Measurements from ENCODE around the gene ST7L.
A peak's percentile ranks its signal among the peaks of the same experiment; 100 is the strongest.

The ST7L gene

GRCh38 chr1:112510340-112510739 lies 108.6 kb downstream of the ST7L start:
- TF ChIP-seq CTCF (IDR thresholded peaks at IDR 0.05; ENCODE audit: insufficient read depth, low read length, missing control alignments), result no peak
- H3K4me3 ChIP-seq (ENCODE audit: low read depth, low read length), result peak overlapping the region; percentile 67
- CTCF ChIA-PET, result interaction anchor here (1.3 to 3.6 kb wide), 4 partner anchors 8 to 206 kb away, joined by 5 to 25 read pairs (median 8); no protein-coding TSS in a partner anchor
- POLR2A ChIA-PET, result interaction anchor here (0.5 kb wide), 1 partner anchor 405 kb away, joined by 3 read pairs; no protein-coding TSS in a partner anchor
- no peak for DNase-seq (ENCODE audit: low read depth, low spot score)

GRCh38 chr1:112509660-112510178 lies 109.2 kb downstream of the ST7L start:
- CTCF ChIA-PET, result interaction anchor here (0.6 to 3.6 kb wide), 6 partner anchors 8 to 207 kb away, joined by 3 to 25 read pairs (median 6); no protein-coding TSS in a partner anchor

GRCh38 chr1:112509005-112509659 lies 109.8 kb downstream of the ST7L start:
- ChIA-PET CTCF (interaction anchor here (0.6 to 1.2 kb wide), 3 partner anchors 13 to 118 kb away, joined by 3 to 5 read pairs (median 5); no protein-coding TSS in a partner anchor), POLR2A (no interaction called here)
- DNase-seq (ENCODE audit: low read depth, low spot score), result no peak
- peak overlapping the region; percentile 67 for H3K4me3 ChIP-seq (ENCODE audit: low read depth, low read length)
- TF ChIP-seq CTCF (IDR thresholded peaks at IDR 0.05; ENCODE audit: insufficient read depth, low read length, missing control alignments), result no peak

More at GRCh38 chr1:112509660-112510178, 109.2 kb downstream of the ST7L start:
- H3K4me3 ChIP-seq (ENCODE audit: low read depth, low read length), result peak overlapping the region; percentile 67
- no peak for DNase-seq (ENCODE audit: low read depth, low spot score)
- TF ChIP-seq CTCF (IDR thresholded peaks at IDR 0.05; ENCODE audit: insufficient read depth, low read length, missing control alignments), result no peak
- POLR2A ChIA-PET, result interaction anchor here (0.5 kb wide), 1 partner anchor 406 kb away, joined by 3 read pairs; no protein-coding TSS in a partner anchor

DNA sequence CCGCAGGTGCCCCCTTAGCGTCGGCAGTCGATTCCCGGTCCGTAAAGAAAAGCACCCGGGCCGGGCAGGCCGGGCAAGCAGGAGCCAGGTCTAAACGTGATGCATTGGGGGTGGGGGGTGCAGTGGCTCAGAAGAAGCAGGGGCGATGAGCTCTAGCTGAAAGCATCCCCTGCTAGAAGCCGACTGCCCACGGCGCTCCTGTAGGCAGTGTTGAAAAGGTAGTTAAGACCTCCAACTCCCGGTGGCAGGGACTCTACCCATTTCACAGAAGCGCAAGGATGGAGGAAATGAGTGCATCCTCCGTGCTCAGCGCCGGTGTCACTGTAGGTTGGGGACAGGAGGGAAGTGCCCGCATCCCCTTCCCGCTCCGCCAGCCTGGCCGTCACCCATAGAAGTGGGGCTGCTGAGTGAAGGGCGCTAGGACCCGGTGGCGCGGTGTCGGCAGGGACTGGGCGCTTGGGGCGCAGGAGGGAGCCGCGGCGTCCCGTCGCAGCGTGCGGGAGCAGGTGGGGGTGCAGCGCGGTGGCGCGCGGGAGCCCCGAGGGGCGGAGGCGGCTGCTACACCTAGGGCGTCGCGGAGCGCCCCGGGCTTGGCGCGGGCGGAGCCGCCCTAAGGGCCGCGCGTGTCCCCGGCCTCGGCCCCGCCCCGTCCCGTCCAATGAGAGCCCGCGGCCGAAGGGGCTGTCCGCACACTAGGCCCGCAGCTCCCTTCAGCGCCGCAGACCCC lies 110.5 kb downstream of the ST7L start, which contains the start of gene WNT2B:
Gene WNT2B (plus strand): TSS at position 688 of the 727 bp plus-strand sequence. CDS start 298 bp downstream, outside the sequence.
- H3K4me3 ChIP-seq (ENCODE audit: low read depth, low read length), result peak within 1 kb of the TSS; percentile 67
- POLR2A ChIA-PET, result interaction anchor here (0.7 kb wide), 1 partner anchor 19 kb away, joined by 4 read pairs; no protein-coding TSS in a partner anchor
- TF ChIP-seq CTCF (IDR thresholded peaks at IDR 0.05; ENCODE audit: insufficient read depth, low read length, missing control alignments), result peak; percentile 3
- CTCF ChIA-PET, result interaction anchor here (1.0 to 1.3 kb wide), 3 partner anchors 14 to 117 kb away, joined by 3 to 8 read pairs (median 5); no protein-coding TSS in a partner anchor
- DNase-seq (ENCODE audit: low read depth, low spot score), result no peak

DNA sequence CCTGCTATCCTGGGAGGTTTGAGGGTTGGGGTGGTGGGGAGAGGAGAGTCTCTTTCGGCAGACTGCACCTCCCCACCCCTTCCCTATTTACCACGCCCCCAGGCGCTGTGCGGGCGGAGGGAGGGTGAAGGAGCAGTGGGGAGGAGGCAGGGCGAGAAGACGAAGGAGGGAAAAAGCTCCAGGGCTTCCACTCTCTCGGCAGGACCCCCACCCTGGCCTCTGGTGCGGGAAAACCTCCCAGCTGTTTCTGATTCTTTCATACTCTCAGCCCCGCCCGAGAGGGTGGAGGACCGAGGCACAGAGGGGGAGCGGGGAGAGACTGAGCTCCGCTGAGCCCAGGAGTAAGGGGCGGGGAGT lies 111.0 kb downstream of the ST7L start:
- ChIA-PET POLR2A (interaction anchor here (0.7 kb wide), 1 partner anchor 20 kb away, joined by 4 read pairs; no protein-coding TSS in a partner anchor), CTCF (interaction anchor here (1.2 to 1.3 kb wide), 2 partner anchors 106 to 116 kb away, joined by 5 to 8 read pairs; no protein-coding TSS in a partner anchor)
- DNase-seq (ENCODE audit: low read depth, low spot score), result no peak
- peak overlapping the region; percentile 67 for H3K4me3 ChIP-seq (ENCODE audit: low read depth, low read length)
- no peak for TF ChIP-seq CTCF (IDR thresholded peaks at IDR 0.05; ENCODE audit: insufficient read depth, low read length, missing control alignments)
